HG03378 (cell line): Measurements from ENCODE around the gene SUFU.
"Not testable (repeated sequence)": the region's sequence is repeated elsewhere in the genome, so short reads cannot be mapped to it uniquely, and the experiment has no call there.

ENCODE experiments used
- ATAC-seq: cut with Tn5 transposase; IDR thresholded peaks from one replicate; pipeline ENCODE4 v1.9.1; 2021; ENCODE audit warnings: mild to moderate bottlenecking, moderate library complexity; ENCODE audit not compliant: unreplicated experiment

The SUFU gene

GRCh38 chr10:102665904-102666509 lies 162.2 kb downstream of the SUFU start:
- ATAC-seq = no peak

- ATAC-seq = not testable (repeated sequence)
These were observed 163.6 kb downstream of the SUFU start for GRCh38 chr10:102667411-102667810.

- no peak for ATAC-seq
These were observed 164.7 kb downstream of the SUFU start for GRCh38 chr10:102668326-102669107.

- ATAC-seq = no peak
These were observed 165.7 kb downstream of the SUFU start for GRCh38 chr10:102669206-102670064.

- no peak for ATAC-seq
These were observed 166.4 kb downstream of the SUFU start for GRCh38 chr10:102670065-102670670.

GRCh38 chr10:102670871-102671434 lies 167.2 kb downstream of the SUFU start:
- ATAC-seq = no peak

GRCh38 chr10:102673236-102673818 lies 169.6 kb downstream of the SUFU start:
- ATAC-seq = no peak

- ATAC-seq = no peak
These were observed 170.2 kb downstream of the SUFU start for GRCh38 chr10:102673819-102674511.

GRCh38 chr10:102674566-102674965 lies 170.8 kb downstream of the SUFU start:
- ATAC-seq = no peak

- ATAC-seq = no peak
These were observed 171.4 kb downstream of the SUFU start for GRCh38 chr10:102675011-102675665.

- ATAC-seq = no peak
These were observed 172.1 kb downstream of the SUFU start for GRCh38 chr10:102675666-102676533.

GRCh38 chr10:102676534-102677315 lies 173.0 kb downstream of the SUFU start:
- no peak for ATAC-seq

GRCh38 chr10:102677331-102678067 lies 173.7 kb downstream of the SUFU start:
- ATAC-seq = no peak

- no peak for ATAC-seq
These were observed 174.3 kb downstream of the SUFU start for GRCh38 chr10:102678068-102678400.

- no peak for ATAC-seq
These were observed 175.1 kb downstream of the SUFU start for GRCh38 chr10:102678842-102679289.

GRCh38 chr10:102679596-102679995 lies 175.8 kb downstream of the SUFU start:
- no peak for ATAC-seq

GRCh38 chr10:102681696-102682095 lies 177.9 kb downstream of the SUFU start:
- ATAC-seq = no peak
